Stomach (tissue), 9 donors: ENCODE results near the gene UAP1L1. TPM values are rescaled to one million over a fixed set of nuclear protein-coding genes. Genes with fewer than 3 reads are reported as not detected.
"Not testable (repeated sequence)": the region's sequence is repeated elsewhere in the genome, so short reads cannot be mapped to it uniquely, and the experiment has no call there.

Experiments
- DNase-seq, 2 donors: peaks; one replicate each; pipeline versions ENCODE4 v3.0.0 to v3.0.0-alpha.2; 2013 to 2019
- H3K27ac ChIP-seq, 5 donors: fragments of 200-600 bp in 4 of 5; sonication (generic) in 4 of 5; one replicate each; pipeline ENCODE4 v1.5.1; 2013 to 2019; ENCODE audit warnings: mild to moderate bottlenecking in 1 of 5, moderate library complexity in 1 of 5
- H3K27me3 ChIP-seq, 3 donors: fragments of 200-600 bp; sonication (generic); one replicate each; pipeline ENCODE4 v1.5.1; 2017 to 2019; ENCODE audit warnings: mixed run types in 1 of 3
- H3K36me3 ChIP-seq, 4 donors: fragments of 200-600 bp; sonication (generic); 1 replicate in 3 of 4; 2 replicates in 1 of 4; pipeline ENCODE4 v1.5.1; 2016 to 2019
- H3K4me1 ChIP-seq, 4 donors: fragments of 200-600 bp; sonication (generic); one replicate each; pipeline ENCODE4 v1.5.1; 2016 to 2019
- H3K4me3 ChIP-seq, 4 donors: fragments of 200-600 bp; sonication (generic) in 3 of 4; one replicate each; pipeline ENCODE4 v1.5.1; 2016 to 2019; ENCODE audit warnings: mild to moderate bottlenecking in 1 of 4
- H3K9me3 ChIP-seq, 4 donors: fragments of 200-600 bp; sonication (generic); one replicate each; pipeline ENCODE4 v1.5.1; 2016 to 2019
- CTCF ChIP-seq, 7 experiments: fragments of 450-650 bp in 4 of 7; fragments of 200-600 bp in 3 of 7; sonication (generic) in 3 of 7; IDR thresholded peaks; one replicate each; pipeline ENCODE4 v1.5.1; 2016 to 2019; ENCODE audit warnings: antibody characterized with exemption in 7 of 7, control low read depth in 2 of 7, mild to moderate bottlenecking in 1 of 7
- EP300 ChIP-seq: sonication (generic); formaldehyde crosslinking; IDR thresholded peaks from one replicate; pipeline ENCODE4 v1.6.1; 2017; ENCODE audit warnings: antibody characterized with exemption
- POLR2A ChIP-seq, 4 donors: fragments of 450-650 bp; IDR thresholded peaks; one replicate each; pipeline ENCODE4 v1.6.1; 2016; ENCODE audit warnings: antibody characterized with exemption in 4 of 4, control low read depth in 2 of 4, mild to moderate bottlenecking in 1 of 4, moderate library complexity in 1 of 4
- POLR2AphosphoS5 ChIP-seq, 3 donors: sonication (generic); formaldehyde crosslinking; IDR thresholded peaks; one replicate each; pipeline ENCODE4 v1.6.1; 2016; ENCODE audit warnings: antibody characterized with exemption in 3 of 3
- WGBS, 5 donors: extraction: QIAGEN DNeasy Blood & Tissue Kit in 3 of 5; methylation state at CpG; one replicate each; pipeline versions ENCODE4 v1.1.5 to v1.1.7; 2013 to 2018; 5-methylcytosine and 5-hydroxymethylcytosine counted together
- intact Hi-C: fragments of 100-400 bp; cut with DNase I; formaldehyde crosslinking; loops from one replicate; pipeline ENCODE4 v1.15.1; 2023; ENCODE audit warnings: low total_unique reads
- polyA plus RNA-seq, 3 donors: library from polyadenylated mRNA; stranded (reverse); fragments of 200-250 nt; gene quantifications; one replicate each; pipeline ENCODE4 v1.2.3, GENCODE V29; 2013
- total RNA-seq, 5 donors: library from RNA; depleted of rRNA; stranded (reverse); fragments of >200 nt; gene quantifications; one replicate each; pipeline versions ENCODE4 v1.1.0 to v1.2.3, GENCODE V29; 2014 to 2016
- donor health status: healthy with polysubstance abuse.
- donor health status: Bipolar disorder and iron deficiency.
- donor health status: healthy.

The UAP1L1 gene
- total and polyA plus RNA-seq, 8 donors, result 4.1 to 95.6 (median 6.8) TPM

GRCh38 chr9:137062384-137062783, 14.9 kb upstream of the UAP1L1 start:
- DNase-seq, result no peak
- H3K27ac ChIP-seq, result no peak overlapping the region
- H3K36me3 ChIP-seq, result no peaks in the 10 kb centered on the region
- peaks cover 0 to 27% (median 18%) of the 10 kb centered on the region in 4 donors for H3K4me1 ChIP-seq
- H3K27me3 ChIP-seq, result peaks cover 0 to 8% (median 0%) of the 10 kb centered on the region in 3 donors
- no peak overlapping the region for H3K4me3 ChIP-seq
- H3K9me3 ChIP-seq, result no peaks in the 10 kb centered on the region
- TF ChIP-seq POLR2AphosphoS5 (IDR thresholded peaks at IDR 0.05) (no peak), EP300 (no peak), POLR2A (IDR thresholded peaks at IDR 0.05) (no peak), CTCF (IDR thresholded peaks at IDR 0.05) (no peak)
- intact Hi-C loops, result no loop called here
- 80 to 89% (median 85%) methylated on average over 15 of the region's 15 CpGs for WGBS, 5 donors

DNA sequence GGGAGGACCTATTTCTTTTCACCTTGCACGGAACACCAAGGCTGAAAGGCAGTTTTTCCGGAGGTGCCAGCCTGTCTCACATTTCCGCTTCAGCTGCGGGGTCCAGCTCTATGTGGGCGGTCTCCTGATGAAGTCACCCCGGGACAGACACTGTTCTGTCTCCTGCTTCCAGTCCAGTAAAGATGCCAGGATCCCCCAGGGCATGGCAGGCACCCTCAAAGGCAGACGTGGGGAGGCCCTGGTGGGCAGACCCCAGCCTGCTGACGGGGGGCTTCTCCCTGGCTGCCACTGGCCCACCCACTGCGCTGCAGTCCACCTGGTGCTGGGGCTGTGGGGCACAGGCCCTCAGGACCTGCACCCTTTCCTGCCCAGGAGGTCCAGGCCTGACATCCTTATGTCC, 14.5 kb upstream of the UAP1L1 start:
- 80 to 92% (median 87%) methylated on average over 1 to 7 of the region's 9 CpGs for WGBS, 5 donors
- DNase-seq, H3K27ac ChIP-seq, intact Hi-C loops, H3K27me3 ChIP-seq, H3K36me3 ChIP-seq, H3K4me3 ChIP-seq, H3K9me3 ChIP-seq: not testable (repeated sequence)
- H3K4me1 ChIP-seq, result peaks cover 0 to 25% (median 15%) of the 10 kb centered on the region in 4 donors

- WGBS, 5 donors, result 73 to 88% (median 83%) methylated on average over 11 to 26 of the region's 26 CpGs
- DNase-seq, result no peak
- peaks cover 0 to 28% (median 17%) of the 10 kb centered on the region in 4 donors for H3K4me1 ChIP-seq
- no peaks in the 10 kb centered on the region for H3K9me3 ChIP-seq
- no peak for TF ChIP-seq CTCF (IDR thresholded peaks at IDR 0.05)
- no peak for TF ChIP-seq POLR2AphosphoS5 (IDR thresholded peaks at IDR 0.05)
- no peak for TF ChIP-seq POLR2A (IDR thresholded peaks at IDR 0.05)
- no peak for TF ChIP-seq EP300
- H3K4me3 ChIP-seq, result no peak overlapping the region
- intact Hi-C loops, result no loop called here
- H3K36me3 ChIP-seq, result no peaks in the 10 kb centered on the region
- no peak overlapping the region for H3K27ac ChIP-seq
- peaks cover 0 to 14% (median 0%) of the 10 kb centered on the region in 3 donors for H3K27me3 ChIP-seq
Measured at GRCh38 chr9:137063311-137064026, 13.8 kb upstream of the UAP1L1 start.

DNA sequence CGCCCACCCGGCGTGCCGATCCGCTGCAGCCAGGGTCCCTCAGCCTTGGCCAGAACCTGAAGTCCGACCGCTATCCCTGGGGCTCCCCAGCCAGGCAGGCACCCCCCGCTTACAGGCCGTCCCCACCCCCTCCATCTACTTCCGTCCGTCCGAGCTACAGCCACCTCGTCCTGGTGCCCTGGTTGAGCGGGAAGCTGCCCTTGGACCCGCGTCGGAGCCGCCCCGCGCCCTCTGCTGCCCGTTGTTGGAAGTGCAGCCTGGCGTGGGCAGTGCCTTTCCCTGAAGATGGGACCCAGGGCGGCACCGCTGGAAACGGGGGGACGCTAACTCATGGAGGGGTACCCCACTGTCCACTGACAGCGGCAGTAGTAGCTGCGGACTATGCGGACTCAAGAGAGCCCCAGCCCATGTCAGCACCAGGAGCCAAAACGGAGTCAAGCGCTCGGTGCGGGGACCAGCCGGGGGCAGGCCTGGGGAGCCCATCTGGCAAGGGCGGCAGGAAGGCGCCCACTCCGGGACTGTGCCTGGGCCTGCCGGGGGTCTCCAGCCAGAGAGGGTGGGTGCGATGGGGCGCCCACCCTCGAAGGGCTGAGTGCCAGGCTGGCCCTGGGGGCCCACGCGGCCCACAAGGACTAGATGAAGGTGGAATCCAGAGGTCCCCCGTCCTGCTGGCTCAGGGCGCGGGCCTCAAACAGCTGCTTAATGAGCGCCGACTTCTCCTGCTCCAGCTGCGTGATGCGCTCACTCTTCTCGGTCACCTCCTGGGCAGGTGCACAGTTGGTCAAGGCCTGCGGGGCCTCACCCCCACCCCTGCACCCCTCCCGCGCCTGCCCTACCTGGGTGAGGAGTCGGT, 13.1 kb upstream of the UAP1L1 start:
- Histone ChIP-seq H3K4me1 (peaks cover under 1 to 35% (median 21%) of the 10 kb centered on the region in 4 donors), H3K36me3 (no peaks in the 10 kb centered on the region), H3K27ac (no peak overlapping the region), H3K9me3 (no peaks in the 10 kb centered on the region), H3K4me3 (no peak overlapping the region), H3K27me3 (peaks cover 0 to 22% (median 5%) of the 10 kb centered on the region in 3 donors)
- TF ChIP-seq POLR2A (IDR thresholded peaks at IDR 0.05), result no peak
- TF ChIP-seq EP300, result no peak
- TF ChIP-seq CTCF (IDR thresholded peaks at IDR 0.05), result peak in 6 of 7 experiments; percentile 86 to 100 (median 98)
- TF ChIP-seq POLR2AphosphoS5 (IDR thresholded peaks at IDR 0.05), result peak in 1 of 3 donors; percentile 66
- peak; percentile 77 to 85 for DNase-seq
- 47 to 55% (median 52%) methylated on average over 44 to 55 of the region's 55 CpGs for WGBS, 5 donors
- intact Hi-C loops, result no loop called here
